ENCODE results near the gene TMEM120B.
A peak's percentile ranks its signal among the peaks of the same experiment; 100 is the strongest.

Gene TMEM120B

DNA sequence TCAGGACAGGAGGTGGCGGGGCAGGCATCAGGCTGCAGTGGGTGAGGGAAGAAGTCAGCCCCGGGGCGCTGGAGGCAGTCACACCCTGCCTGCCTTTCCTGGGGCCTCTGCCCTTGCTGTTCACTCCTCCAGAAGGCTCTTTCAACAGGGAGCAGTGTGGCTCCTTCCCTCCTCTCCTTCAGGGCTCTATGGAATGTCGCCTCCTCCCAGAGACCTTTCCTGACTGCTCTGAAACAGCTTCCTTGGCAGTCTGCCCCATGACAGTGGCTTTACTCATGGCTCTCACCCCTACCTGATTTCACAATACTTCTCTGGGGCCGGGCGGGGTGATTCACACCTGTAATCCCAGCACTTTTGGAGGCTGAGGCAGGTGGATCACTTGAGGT, 73.9 kb downstream of the TMEM120B start:
- Histone ChIP-seq H3K9ac (ENCODE audit: low read depth, low read length, poor library complexity, severe bottlenecking) (no peak overlapping the region), H3K27me3 (ENCODE audit: insufficient read depth, low read length, poor library complexity, severe bottlenecking) (no peaks in the 10 kb centered on the region), H3K9me3 (ENCODE audit: insufficient read depth, low read depth, low read length) (no peaks in the 10 kb centered on the region), H3F3A (ENCODE audit: low read depth) (peaks cover 3% of the 10 kb centered on the region; the same call in 1 of the 2 replicates), H3K79me2 (ENCODE audit: insufficient read depth, low read length) (peaks cover 87% of the 10 kb centered on the region), H3K9me2 (replicated peaks; ENCODE audit: low read depth, low read length) (no peaks in the 10 kb centered on the region), H2AFZ (ENCODE audit: low read length) (no peak overlapping the region), H4K20me1 (ENCODE audit: insufficient read depth, low read length, poor library complexity, severe bottlenecking) (peaks cover 27% of the 10 kb centered on the region), H3K4me3 (ENCODE audit: low read length, poor library complexity, severe bottlenecking) (no peak overlapping the region), H3K4me1 (ENCODE audit: insufficient read depth, low read length, poor library complexity, severe bottlenecking) (peaks cover 52% of the 10 kb centered on the region), H3K4me2 (ENCODE audit: low read depth, low read length, poor library complexity, severe bottlenecking) (no peak overlapping the region), H3K36me3 (ENCODE audit: insufficient read depth, low read length) (peaks cover 5% of the 10 kb centered on the region; the same call in 1 of the 2 replicates)
- no peak for TF ChIP-seq EZH2phosphoT487 (IDR thresholded peaks at IDR 0.05; ENCODE audit: borderline replicate concordance)
- TF ChIP-seq, protein P1, sequence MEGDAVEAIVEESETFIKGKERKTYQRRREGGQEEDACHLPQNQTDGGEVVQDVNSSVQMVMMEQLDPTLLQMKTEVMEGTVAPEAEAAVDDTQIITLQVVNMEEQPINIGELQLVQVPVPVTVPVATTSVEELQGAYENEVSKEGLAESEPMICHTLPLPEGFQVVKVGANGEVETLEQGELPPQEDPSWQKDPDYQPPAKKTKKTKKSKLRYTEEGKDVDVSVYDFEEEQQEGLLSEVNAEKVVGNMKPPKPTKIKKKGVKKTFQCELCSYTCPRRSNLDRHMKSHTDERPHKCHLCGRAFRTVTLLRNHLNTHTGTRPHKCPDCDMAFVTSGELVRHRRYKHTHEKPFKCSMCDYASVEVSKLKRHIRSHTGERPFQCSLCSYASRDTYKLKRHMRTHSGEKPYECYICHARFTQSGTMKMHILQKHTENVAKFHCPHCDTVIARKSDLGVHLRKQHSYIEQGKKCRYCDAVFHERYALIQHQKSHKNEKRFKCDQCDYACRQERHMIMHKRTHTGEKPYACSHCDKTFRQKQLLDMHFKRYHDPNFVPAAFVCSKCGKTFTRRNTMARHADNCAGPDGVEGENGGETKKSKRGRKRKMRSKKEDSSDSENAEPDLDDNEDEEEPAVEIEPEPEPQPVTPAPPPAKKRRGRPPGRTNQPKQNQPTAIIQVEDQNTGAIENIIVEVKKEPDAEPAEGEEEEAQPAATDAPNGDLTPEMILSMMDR (conservative IDR thresholded peaks at IDR 0.05; ENCODE audit: low read length): no peak

DNA sequence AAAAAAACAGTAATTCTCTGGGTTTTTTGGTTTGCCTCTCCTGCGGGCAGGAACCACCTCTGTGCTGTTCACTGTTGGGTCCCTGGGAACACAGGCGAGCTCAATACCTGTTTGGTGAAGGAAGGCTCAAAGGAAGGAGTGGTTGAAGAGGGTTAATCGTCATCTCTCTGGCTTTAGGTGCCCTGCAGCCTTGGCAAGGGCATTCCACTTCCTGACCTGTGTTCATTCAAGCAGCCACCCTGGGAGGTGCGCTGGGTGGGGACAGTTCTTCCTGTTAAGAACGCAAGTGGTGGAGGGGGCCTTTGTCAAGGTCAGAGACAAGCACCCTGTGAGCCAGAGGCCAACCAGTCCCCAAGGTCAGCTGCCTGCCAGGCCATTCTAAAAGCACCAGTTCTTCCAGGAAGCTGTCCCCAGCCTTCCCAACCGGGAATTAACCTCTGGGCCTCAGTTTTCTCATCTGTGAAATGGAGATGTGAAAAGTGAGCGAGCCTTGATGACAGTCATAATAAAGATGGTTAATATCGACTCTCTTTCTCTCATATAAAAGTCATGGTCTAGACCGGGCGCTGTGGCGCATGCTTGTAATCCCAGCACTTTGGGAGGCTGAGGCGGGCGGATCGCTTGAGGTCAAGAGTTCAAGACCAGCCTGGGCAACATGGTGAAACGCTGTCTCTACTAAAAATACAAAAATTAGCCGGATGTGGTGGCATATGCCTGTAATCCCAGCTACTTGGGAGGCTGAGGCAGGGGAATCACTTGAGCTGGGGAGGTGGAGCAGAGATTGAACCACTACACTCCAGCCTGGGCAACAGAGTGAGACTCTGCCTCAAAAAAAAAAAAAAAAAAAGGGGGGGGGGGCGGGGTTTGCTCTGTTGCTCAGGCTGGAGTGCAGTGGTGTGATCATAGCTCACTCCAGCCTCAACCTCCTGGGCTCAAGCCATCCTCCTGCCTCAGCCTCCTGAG, 74.8 kb downstream of the TMEM120B start:
- no peak for TF ChIP-seq EZH2phosphoT487 (IDR thresholded peaks at IDR 0.05; ENCODE audit: borderline replicate concordance)
- TF ChIP-seq, protein P1 (conservative IDR thresholded peaks at IDR 0.05; ENCODE audit: low read length): no peak
- Histone ChIP-seq H3K9ac (ENCODE audit: low read depth, low read length, poor library complexity, severe bottlenecking) (peak overlapping the region; percentile 77), H3K4me1 (ENCODE audit: insufficient read depth, low read length, poor library complexity, severe bottlenecking) (peaks cover 57% of the 10 kb centered on the region)

DNA sequence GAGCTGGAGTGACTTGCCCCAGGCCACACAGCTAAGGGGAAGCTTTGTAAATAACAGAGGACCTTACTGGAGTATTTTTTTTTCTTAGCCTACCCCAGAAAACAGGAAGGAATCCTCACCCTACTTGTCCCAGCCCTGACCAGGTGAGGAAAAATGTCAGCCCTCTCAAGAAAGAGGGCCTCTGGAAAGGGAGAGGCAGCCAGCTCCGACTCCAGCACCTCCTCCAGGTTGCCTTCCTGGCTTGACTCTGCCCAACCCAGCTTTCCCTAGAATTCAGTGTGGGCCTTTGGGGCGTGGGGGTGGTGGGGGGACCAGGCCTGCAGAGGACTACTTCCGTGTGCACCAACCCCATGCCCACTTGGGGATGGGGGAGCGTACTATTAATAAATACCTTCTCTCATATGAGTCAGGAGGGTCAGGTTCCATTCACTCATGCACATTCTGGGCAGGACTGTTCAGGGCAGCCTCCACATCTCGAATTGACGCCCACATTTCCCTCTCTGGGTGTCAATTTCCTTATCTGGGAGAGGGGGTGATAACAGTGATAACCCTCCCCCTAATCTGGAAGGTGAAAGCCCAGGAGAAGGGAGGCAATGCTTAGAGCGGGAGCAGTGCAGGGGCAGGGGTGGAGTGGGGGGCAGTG, 75.7 kb downstream of the TMEM120B start:
- Histone ChIP-seq H3K9me2 (replicated peaks; ENCODE audit: low read depth, low read length) (no peaks in the 10 kb centered on the region), H3K9me3 (ENCODE audit: insufficient read depth, low read depth, low read length) (no peaks in the 10 kb centered on the region), H3K9ac (ENCODE audit: low read depth, low read length, poor library complexity, severe bottlenecking) (peak overlapping the region; percentile 77), H2AFZ (ENCODE audit: low read length) (no peak overlapping the region), H3K36me3 (ENCODE audit: insufficient read depth, low read length) (peaks cover 5% of the 10 kb centered on the region; the same call in 1 of the 2 replicates), H3K4me1 (ENCODE audit: insufficient read depth, low read length, poor library complexity, severe bottlenecking) (peaks cover 58% of the 10 kb centered on the region), H3F3A (ENCODE audit: low read depth) (peaks cover 3% of the 10 kb centered on the region; the same call in 1 of the 2 replicates), H3K79me2 (ENCODE audit: insufficient read depth, low read length) (peaks cover 89% of the 10 kb centered on the region), H3K4me3 (ENCODE audit: low read length, poor library complexity, severe bottlenecking) (peak overlapping the region; percentile 72), H3K4me2 (ENCODE audit: low read depth, low read length, poor library complexity, severe bottlenecking) (peak overlapping the region; percentile 95), H4K20me1 (ENCODE audit: insufficient read depth, low read length, poor library complexity, severe bottlenecking) (peaks cover 29% of the 10 kb centered on the region), H3K27me3 (ENCODE audit: insufficient read depth, low read length, poor library complexity, severe bottlenecking) (no peaks in the 10 kb centered on the region)
- TF ChIP-seq, protein P1 (conservative IDR thresholded peaks at IDR 0.05; ENCODE audit: low read length): no peak
- TF ChIP-seq EZH2phosphoT487 (IDR thresholded peaks at IDR 0.05; ENCODE audit: borderline replicate concordance): no peak

More for the DNA sequence above, 74.8 kb downstream of the TMEM120B start:
- no peaks in the 10 kb centered on the region for H3K9me3 ChIP-seq (ENCODE audit: insufficient read depth, low read depth, low read length)
- no peak overlapping the region for H3K4me3 ChIP-seq (ENCODE audit: low read length, poor library complexity, severe bottlenecking)
- peaks cover 87% of the 10 kb centered on the region for H3K79me2 ChIP-seq (ENCODE audit: insufficient read depth, low read length)
- H2AFZ ChIP-seq (ENCODE audit: low read length): no peak overlapping the region
- H3K36me3 ChIP-seq (ENCODE audit: insufficient read depth, low read length): peaks cover 5% of the 10 kb centered on the region; the same call in 1 of the 2 replicates
- no peaks in the 10 kb centered on the region for H3K27me3 ChIP-seq (ENCODE audit: insufficient read depth, low read length, poor library complexity, severe bottlenecking)
- no peaks in the 10 kb centered on the region for H3K9me2 ChIP-seq (replicated peaks; ENCODE audit: low read depth, low read length)
- peaks cover 3% of the 10 kb centered on the region; the same call in 1 of the 2 replicates for H3F3A ChIP-seq (ENCODE audit: low read depth)
- peak overlapping the region; percentile 95 for H3K4me2 ChIP-seq (ENCODE audit: low read depth, low read length, poor library complexity, severe bottlenecking)
- H4K20me1 ChIP-seq (ENCODE audit: insufficient read depth, low read length, poor library complexity, severe bottlenecking): peaks cover 28% of the 10 kb centered on the region
